Brain microvascular endothelial cell (primary cell): ENCODE results near the gene CNTRL.
"Not testable (repeated sequence)": the region's sequence is repeated elsewhere in the genome, so short reads cannot be mapped to it uniquely, and the experiment has no call there.

Experiments
- DNase-seq: peaks from one replicate; pipeline ENCODE4 v3.0.0-alpha.2; 2020
- H3K27ac ChIP-seq: fragments of 250-450 bp; sonication (Bioruptor Pico); 2 replicates; pipeline ENCODE4 v1.5.1; 2020; ENCODE audit warnings: mild to moderate bottlenecking, moderate library complexity
- H3K27me3 ChIP-seq: fragments of 250-450 bp; sonication (Bioruptor Pico); replicated peaks from 2 replicates; pipeline ENCODE4 v1.5.1; 2020; ENCODE audit warnings: mild to moderate bottlenecking
- H3K36me3 ChIP-seq: fragments of 250-450 bp; sonication (Bioruptor Pico); replicated peaks from 2 replicates; pipeline ENCODE4 v1.5.1; 2020; ENCODE audit warnings: mild to moderate bottlenecking
- H3K4me3 ChIP-seq: 2 replicates; pipeline ENCODE4 v1.5.1; 2011; ENCODE audit warnings: low read depth, mild to moderate bottlenecking, control low read depth, low read length, moderate library complexity
- CTCF ChIP-seq: IDR thresholded peaks from 2 replicates; pipeline ENCODE4 v1.5.1; 2011; ENCODE audit warnings: low read depth, mild to moderate bottlenecking, moderate library complexity, low read length, control low read depth, inconsistent platforms; ENCODE audit errors: missing control alignments
- in situ Hi-C: cut with HindIII; loops from 2 replicates; pipeline ENCODE4 v1.10.0; 2017; ENCODE audit warnings: low sequenced_read_pairs, low pct_ligation_motif_present

CNTRL gene

GRCh38 chr9:121169094-121169601 is 94.4 kb downstream of the CNTRL start:
- H3K27ac ChIP-seq, result no peak overlapping the region
- in situ Hi-C loops, result no loop called here
- DNase-seq, result peak; percentile 14
- TF ChIP-seq CTCF, result peak; percentile 69
- no peak overlapping the region for H3K4me3 ChIP-seq
- H3K27me3 ChIP-seq, result no peaks in the 10 kb centered on the region
- H3K36me3 ChIP-seq, result peaks cover 27% of the 10 kb centered on the region

- Histone ChIP-seq H3K36me3 (peaks cover 27% of the 10 kb centered on the region), H3K27ac (no peak overlapping the region), H3K4me3 (no peak overlapping the region), H3K27me3 (no peaks in the 10 kb centered on the region)
- DNase-seq, result no peak
- TF ChIP-seq CTCF, result no peak
- in situ Hi-C loops, result no loop called here
These were observed 96.5 kb downstream of the CNTRL start for GRCh38 chr9:121171236-121171635.

DNA sequence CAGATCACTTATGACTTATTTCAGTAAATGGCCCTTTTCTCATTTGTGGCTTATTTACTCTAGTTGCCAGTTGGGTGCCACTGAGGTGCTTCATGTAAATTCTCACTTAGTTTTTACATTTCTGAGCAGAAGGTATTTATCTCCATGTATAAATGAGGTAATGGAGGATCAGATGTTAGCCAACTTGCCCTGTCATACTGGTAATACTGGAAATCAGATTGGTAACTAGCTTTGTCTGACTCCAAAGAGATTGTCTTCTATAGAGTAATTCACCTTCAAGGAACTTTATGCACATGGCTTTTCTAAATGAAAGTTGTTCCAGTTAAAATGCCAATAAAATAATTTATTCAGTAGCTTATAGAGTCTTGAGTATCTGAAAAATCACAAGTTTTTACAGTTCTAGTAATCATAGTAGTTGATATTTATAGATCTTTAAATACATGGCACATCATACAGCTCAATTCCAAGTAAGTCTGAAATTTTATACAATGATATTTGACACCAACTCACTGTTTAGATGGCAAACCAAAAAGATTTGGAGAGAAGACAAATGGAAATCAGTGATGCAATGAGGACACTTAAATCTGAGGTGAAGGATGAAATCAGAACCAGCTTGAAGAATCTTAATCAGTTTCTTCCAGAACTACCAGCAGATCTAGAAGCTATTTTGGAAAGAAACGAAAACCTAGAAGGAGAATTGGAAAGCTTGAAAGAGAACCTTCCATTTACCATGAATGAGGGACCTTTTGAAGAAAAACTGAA is 98.2 kb downstream of the CNTRL start:
- TF ChIP-seq CTCF, result no peak
- Histone ChIP-seq H3K27me3 (no peaks in the 10 kb centered on the region), H3K27ac (no peak overlapping the region), H3K36me3 (peaks cover 27% of the 10 kb centered on the region), H3K4me3 (no peak overlapping the region)
- in situ Hi-C loops, result no loop called here
- DNase-seq, result no peak

DNA sequence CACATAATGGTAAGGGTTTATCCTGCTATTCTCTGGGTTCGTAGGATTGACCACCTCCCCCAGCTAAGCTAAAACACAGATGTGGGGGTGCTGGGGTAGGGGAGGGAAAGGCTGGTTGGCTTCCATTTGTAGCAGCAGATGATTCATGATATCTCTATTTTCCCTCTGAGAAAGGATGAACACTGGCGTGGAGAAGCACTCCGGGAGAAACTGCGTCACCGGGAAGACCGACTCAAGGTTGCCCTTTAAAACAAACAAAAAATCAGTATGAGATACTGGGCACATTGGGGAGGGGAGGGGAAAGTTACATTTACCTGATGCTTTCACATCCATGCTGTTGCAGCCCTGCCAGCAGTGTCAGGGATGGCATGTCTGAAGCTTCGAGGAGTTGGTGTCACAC is 98.7 kb downstream of the CNTRL start:
- H3K27ac ChIP-seq, result no peak overlapping the region
- no peak for TF ChIP-seq CTCF
- in situ Hi-C loops, result no loop called here
- no peak for DNase-seq
- no peaks in the 10 kb centered on the region for H3K27me3 ChIP-seq
- H3K36me3 ChIP-seq, result peaks cover 27% of the 10 kb centered on the region
- no peak overlapping the region for H3K4me3 ChIP-seq

DNA sequence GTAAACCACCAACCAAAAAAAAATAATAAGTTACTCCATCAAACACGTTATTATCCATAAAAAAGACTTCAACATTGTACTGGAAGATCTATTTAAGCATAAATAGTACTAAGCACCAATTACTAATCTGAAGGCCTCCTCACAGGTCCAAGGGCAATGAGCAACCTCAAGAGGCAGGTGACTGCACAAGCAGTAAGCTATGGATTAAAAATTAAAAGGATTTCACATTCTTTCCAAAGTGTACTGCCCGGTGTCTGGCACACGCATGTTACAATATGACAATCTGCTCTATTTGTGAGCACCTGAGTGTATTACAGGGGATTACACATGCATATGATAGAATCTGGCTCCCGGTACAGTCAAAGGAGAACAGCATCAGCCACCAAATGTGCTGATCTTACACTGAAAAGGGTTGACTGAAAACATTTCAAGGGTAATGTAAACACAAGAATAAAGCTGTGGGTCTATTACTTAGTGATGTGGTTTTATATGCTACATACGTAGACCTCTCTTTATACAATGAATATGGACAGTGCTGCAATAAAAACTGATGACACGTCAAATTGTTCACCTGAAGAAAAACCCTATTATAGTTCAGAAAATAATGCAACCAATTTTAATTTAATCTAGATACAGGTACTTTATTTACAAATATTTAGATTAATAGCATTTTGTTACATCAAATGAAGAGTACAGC is 104.1 kb downstream of the CNTRL start:
- peaks cover 23% of the 10 kb centered on the region for H3K36me3 ChIP-seq
- no peak for TF ChIP-seq CTCF
- H3K27ac ChIP-seq, result no peak overlapping the region
- H3K27me3 ChIP-seq, result no peaks in the 10 kb centered on the region
- DNase-seq, result no peak
- no peak overlapping the region for H3K4me3 ChIP-seq
- in situ Hi-C loops, result no loop called here

DNA sequence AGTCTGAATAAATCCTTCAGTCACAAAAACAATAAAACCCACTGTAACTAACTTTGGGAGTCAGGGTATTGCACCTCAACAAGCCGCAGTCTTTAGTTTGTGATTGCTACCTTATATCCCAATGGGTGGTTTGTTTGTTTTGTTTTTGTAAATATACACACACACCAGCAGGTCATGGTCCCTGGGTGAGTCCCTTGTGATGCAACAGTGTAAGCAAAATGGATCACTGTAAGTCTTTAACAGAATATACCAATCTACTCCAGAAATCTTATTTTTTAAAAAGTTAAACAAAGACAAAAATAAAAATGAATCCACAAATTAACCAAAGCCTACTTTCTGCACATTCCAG is 104.6 kb downstream of the CNTRL start:
- in situ Hi-C loops, H3K4me3 ChIP-seq, H3K27ac ChIP-seq, H3K27me3 ChIP-seq, DNase-seq: not testable (repeated sequence)
- peaks cover 23% of the 10 kb centered on the region for H3K36me3 ChIP-seq
